Brain microvascular endothelial cell (primary cell): Measurements from ENCODE around the gene SMC2.
A peak's percentile ranks its signal among the peaks of the same experiment; 100 is the strongest.

Experiments
- DNase-seq: peaks from one replicate; pipeline ENCODE4 v3.0.0-alpha.2; 2020
- H3K27ac ChIP-seq: fragments of 250-450 bp; sonication (Bioruptor Pico); 2 replicates; pipeline ENCODE4 v1.5.1; 2020; ENCODE audit warnings: mild to moderate bottlenecking, moderate library complexity
- H3K27me3 ChIP-seq: fragments of 250-450 bp; sonication (Bioruptor Pico); replicated peaks from 2 replicates; pipeline ENCODE4 v1.5.1; 2020; ENCODE audit warnings: mild to moderate bottlenecking
- H3K36me3 ChIP-seq: fragments of 250-450 bp; sonication (Bioruptor Pico); replicated peaks from 2 replicates; pipeline ENCODE4 v1.5.1; 2020; ENCODE audit warnings: mild to moderate bottlenecking
- H3K4me3 ChIP-seq: 2 replicates; pipeline ENCODE4 v1.5.1; 2011; ENCODE audit warnings: low read depth, mild to moderate bottlenecking, control low read depth, low read length, moderate library complexity
- CTCF ChIP-seq: IDR thresholded peaks from 2 replicates; pipeline ENCODE4 v1.5.1; 2011; ENCODE audit warnings: low read depth, mild to moderate bottlenecking, moderate library complexity, low read length, control low read depth, inconsistent platforms; ENCODE audit errors: missing control alignments
- in situ Hi-C: cut with HindIII; loops from 2 replicates; pipeline ENCODE4 v1.10.0; 2017; ENCODE audit warnings: low sequenced_read_pairs, low pct_ligation_motif_present

SMC2 gene

GRCh38 chr9:104073770-104074133 lies 20.4 kb upstream of the SMC2 start:
- Histone ChIP-seq H3K27ac (no peak overlapping the region), H3K27me3 (no peaks in the 10 kb centered on the region), H3K4me3 (no peak overlapping the region), H3K36me3 (no peaks in the 10 kb centered on the region)
- in situ Hi-C loops, result no loop called here
- TF ChIP-seq CTCF, result no peak
- DNase-seq, result no peak

- no peak for TF ChIP-seq CTCF
- Histone ChIP-seq H3K36me3 (no peaks in the 10 kb centered on the region), H3K4me3 (no peak overlapping the region), H3K27ac (no peak overlapping the region), H3K27me3 (no peaks in the 10 kb centered on the region)
- peak; percentile 47 for DNase-seq
- in situ Hi-C loops, result no loop called here
Measured at GRCh38 chr9:104074876-104075275, 19.2 kb upstream of the SMC2 start.

DNA sequence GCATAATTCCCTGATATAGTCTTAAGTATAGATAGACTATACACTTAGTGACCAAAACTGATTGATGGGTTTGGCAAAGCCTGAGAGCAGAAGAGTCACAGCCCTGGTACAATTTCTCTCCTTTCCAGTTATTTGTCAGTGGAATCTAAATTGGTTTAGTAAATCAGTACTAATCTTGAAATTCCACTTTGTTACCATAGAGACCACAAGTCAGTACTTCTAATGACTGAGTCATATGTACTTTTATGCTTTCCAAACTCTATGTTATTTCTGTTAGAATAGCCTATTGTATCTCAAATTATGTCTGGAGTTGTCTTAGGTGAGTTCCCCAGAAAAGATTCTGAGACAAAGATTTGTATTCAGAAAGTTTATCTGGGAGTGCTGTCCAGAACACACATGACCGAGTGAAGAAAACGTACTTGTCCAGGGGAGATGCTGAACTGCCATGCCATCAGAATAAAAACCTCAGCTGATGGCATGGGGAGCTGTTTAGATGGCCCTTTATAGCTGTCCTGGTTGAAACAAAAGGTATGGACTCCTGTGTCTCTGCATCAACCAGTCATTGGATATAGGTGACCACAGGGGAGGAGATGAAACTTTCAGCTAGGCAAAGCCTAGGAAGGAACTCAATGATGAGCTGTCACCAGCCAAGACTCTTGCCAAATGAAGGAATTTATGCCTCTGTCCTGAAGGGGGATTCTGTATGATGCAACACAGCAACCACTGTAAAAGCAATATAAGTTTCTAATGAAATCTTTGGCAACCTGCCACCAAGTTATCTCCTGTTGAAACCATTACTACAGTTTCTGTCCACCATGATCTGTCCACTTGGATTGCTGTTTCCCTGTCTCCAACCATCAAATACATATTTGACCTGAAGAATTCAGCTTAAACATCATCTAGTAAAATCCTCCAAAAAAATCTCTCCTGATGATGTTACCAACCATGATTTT lies 18.0 kb upstream of the SMC2 start:
- DNase-seq, result peak; percentile 77
- TF ChIP-seq CTCF, result peak; percentile 2
- no peaks in the 10 kb centered on the region for H3K36me3 ChIP-seq
- H3K4me3 ChIP-seq, result no peak overlapping the region
- in situ Hi-C loops, result no loop called here
- no peaks in the 10 kb centered on the region for H3K27me3 ChIP-seq
- H3K27ac ChIP-seq, result peak overlapping the region; percentile 74

- no peak overlapping the region for H3K27ac ChIP-seq
- TF ChIP-seq CTCF, result no peak
- DNase-seq, result no peak
- no peaks in the 10 kb centered on the region for H3K27me3 ChIP-seq
- H3K36me3 ChIP-seq, result no peaks in the 10 kb centered on the region
- in situ Hi-C loops, result no loop called here
- H3K4me3 ChIP-seq, result no peak overlapping the region
Measured at GRCh38 chr9:104078596-104078995, 15.5 kb upstream of the SMC2 start.

DNA sequence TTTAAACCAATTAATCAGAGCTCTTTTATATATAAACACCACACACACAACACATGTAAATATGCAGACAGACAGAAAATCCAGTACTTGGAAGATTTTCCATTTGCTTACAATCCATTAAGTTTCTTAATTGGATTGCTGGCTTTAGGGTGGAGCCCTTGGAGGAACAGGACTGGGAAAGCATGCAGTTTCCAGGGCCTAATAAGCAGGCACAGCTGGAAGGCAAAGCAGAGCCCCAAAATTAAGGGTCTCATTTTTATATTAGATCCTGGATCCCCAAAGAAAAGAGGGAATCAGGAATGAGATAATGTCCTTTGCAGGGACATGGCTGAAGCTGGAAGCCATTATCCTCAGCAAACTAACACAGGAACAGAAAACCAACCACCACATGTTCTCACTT lies 13.1 kb upstream of the SMC2 start:
- Histone ChIP-seq H3K27me3 (no peaks in the 10 kb centered on the region), H3K36me3 (no peaks in the 10 kb centered on the region), H3K27ac (no peak overlapping the region), H3K4me3 (no peak overlapping the region)
- no peak for TF ChIP-seq CTCF
- no peak for DNase-seq
- in situ Hi-C loops, result no loop called here
